GM12878 (cell line): ENCODE data around the gene TTC38. TPM values are rescaled to one million over a fixed set of nuclear protein-coding genes. Genes with fewer than 3 reads are reported as not detected.

Source experiments
- ATAC-seq: fragments of 200-7000 bp; cut with Tn5 transposase; 3 replicates; pipeline ENCODE4 v1.9.1; 2020; ENCODE audit warnings: mild to moderate bottlenecking, moderate library complexity
- BruUV-seq: library from RNA; stranded (reverse); fragments of 400-500 nt; replicated peaks from 2 replicates; lab custom pipeline; 2021; lab: Mats Ljungman, UMichigan
- CTCF ChIA-PET: fragments of 300-600 bp; sonication (Branson Sonifier 250); formaldehyde crosslinking; extraction: SDS; loops from one replicate; lab custom pipeline; 2021; ENCODE audit warnings: inconsistent platforms; lab: Yijun Ruan, JAX
- POLR2A ChIA-PET: fragments of 350-600 bp; formaldehyde crosslinking; extraction: SDS; loops from one replicate; lab custom pipeline; 2021; ENCODE audit warnings: inconsistent platforms; lab: Charles Lee
- RAD21 ChIA-PET: fragments of 300-600 bp; sonication (Branson Sonifier 250); formaldehyde crosslinking; loops from one replicate; lab custom pipeline; 2023; ENCODE audit warnings: antibody characterized with exemption; ENCODE audit not compliant: unreplicated experiment; lab: Charles Lee
- SMC1A ChIA-PET: fragments of 300-600 bp; sonication (Branson Sonifier 250); formaldehyde crosslinking; loops from one replicate; lab custom pipeline; 2023; ENCODE audit not compliant: unreplicated experiment, uncharacterized antibody; lab: Charles Lee
- DNase-seq: peaks from one replicate; pipeline ENCODE4 v3.0.0-alpha.2; 2011; ENCODE audit warnings: low read depth, low spot score
- FAIRE-seq: peaks from 3 replicates; lab custom pipeline; 2011; peaks lifted over from hg19 to GRCh38; lab: Jason Lieb, UNC
- H2AFZ ChIP-seq: 2 replicates; pipeline ENCODE4 v1.6.0; 2011; ENCODE audit warnings: low read depth, low read length, control low read depth; ENCODE audit not compliant: control insufficient read depth
- H3K27ac ChIP-seq: 2 replicates; pipeline ENCODE4 v1.5.1; 2011; ENCODE audit warnings: control low read depth; ENCODE audit not compliant: control insufficient read depth, insufficient read depth
- H3K27me3 ChIP-seq, 2 experiments: replicated peaks in 1 of 2; 2 replicates each; pipeline versions ENCODE4 v1.6.0 to v1.6.1; 2011; ENCODE audit warnings: low read length in 1 of 2; ENCODE audit not compliant: control insufficient read depth in 2 of 2, insufficient read depth in 2 of 2
- H3K36me3 ChIP-seq, 2 experiments: 2 replicates each; pipeline ENCODE4 v1.5.1; 2011; ENCODE audit warnings: low read length in 1 of 2; ENCODE audit not compliant: control insufficient read depth in 2 of 2, insufficient read depth in 2 of 2
- H3K4me1 ChIP-seq: 2 replicates; pipeline ENCODE4 v1.6.1; 2011; ENCODE audit warnings: mild to moderate bottlenecking, low read length, moderate library complexity, mixed read lengths; ENCODE audit not compliant: control insufficient read depth, insufficient read depth
- H3K4me2 ChIP-seq: 2 replicates; pipeline ENCODE4 v1.6.0; 2011; ENCODE audit warnings: control low read depth; ENCODE audit not compliant: control insufficient read depth, insufficient read depth
- H3K4me3 ChIP-seq: fragments of 200-600 bp; sonication (generic); 2 replicates; pipeline ENCODE4 v1.5.1; 2016
- H3K79me2 ChIP-seq: 2 replicates; pipeline ENCODE4 v1.6.0; 2011; ENCODE audit warnings: low read length; ENCODE audit not compliant: control insufficient read depth, insufficient read depth
- H3K9ac ChIP-seq: 2 replicates; pipeline ENCODE4 v1.8.0; 2011; ENCODE audit warnings: low read length, control low read depth, mixed read lengths; ENCODE audit not compliant: control insufficient read depth, insufficient read depth
- H3K9me3 ChIP-seq: replicated peaks from 3 replicates; pipeline ENCODE4 v1.5.1; 2011; ENCODE audit warnings: mild to moderate bottlenecking, low read length; ENCODE audit not compliant: control insufficient read depth, insufficient read depth
- H4K20me1 ChIP-seq: 2 replicates; pipeline ENCODE4 v1.6.0; 2011; ENCODE audit not compliant: control insufficient read depth, insufficient read depth
- CEBPB ChIP-seq, 2 experiments: fragments of 150-350 bp in 1 of 2; IDR thresholded peaks; 2 replicates each; pipeline ENCODE4 v1.6.1; 2012 to 2014; ENCODE audit warnings: low read depth in 2 of 2, low read length in 2 of 2, borderline replicate concordance in 1 of 2, inconsistent platforms in 1 of 2
- CHD1 ChIP-seq: IDR thresholded peaks from 2 replicates; pipeline ENCODE4 v1.6.1; 2012; ENCODE audit warnings: low read depth, low read length, improper control_type of control experiment
- FOS ChIP-seq: IDR thresholded peaks from 3 replicates; pipeline ENCODE4 v1.6.1; 2011; ENCODE audit warnings: borderline replicate concordance; ENCODE audit not compliant: insufficient read length; ENCODE audit errors: extremely low read depth
- HDAC6 ChIP-seq: fragments of 200-600 bp; sonication (generic); IDR thresholded peaks from one replicate; pipeline ENCODE4 v1.8.0; 2017; ENCODE audit warnings: antibody characterized with exemption; ENCODE audit not compliant: unreplicated experiment
- JUND ChIP-seq: IDR thresholded peaks from 2 replicates; pipeline ENCODE4 v1.6.1; 2012; ENCODE audit warnings: low read depth, mild to moderate bottlenecking, low read length, improper control_type of control experiment, moderate library complexity
- MYC ChIP-seq: IDR thresholded peaks from 2 replicates; pipeline ENCODE4 v1.6.1; 2011; ENCODE audit warnings: mild to moderate bottlenecking, low read length, moderate library complexity, inconsistent platforms; ENCODE audit not compliant: insufficient read depth, insufficient replicate concordance, insufficient read length, severe bottlenecking
- STAT1 ChIP-seq: fragments of 450-650 bp; conservative IDR thresholded peaks from 2 replicates; pipeline ENCODE4 v1.6.1; 2014; ENCODE audit warnings: antibody characterized with exemption, mild to moderate bottlenecking
- SUPT20H ChIP-seq: IDR thresholded peaks from 2 replicates; pipeline ENCODE4 v1.6.1; 2011; ENCODE audit warnings: low read depth, mild to moderate bottlenecking, low read length, moderate library complexity, borderline replicate concordance; ENCODE audit not compliant: control insufficient read depth
- ZBTB4 ChIP-seq: fragments of 450-650 bp; formaldehyde crosslinking; IDR thresholded peaks from 2 replicates; pipeline ENCODE4 v1.4.0; 2022; ENCODE audit warnings: mild to moderate bottlenecking, moderate library complexity
- ZNF274 ChIP-seq: IDR thresholded peaks from one replicate; pipeline ENCODE4 v1.8.0; 2011; ENCODE audit not compliant: insufficient read length, insufficient read depth
- WGBS: methylation state at CpG from one replicate; pipeline ENCODE4 v1.1.6; 2016; ENCODE audit warnings: low lambda C conversion rate; ENCODE audit not compliant: insufficient replicate concordance, insufficient coverage; ENCODE audit errors: missing lambda C conversion rate; 5-methylcytosine and 5-hydroxymethylcytosine counted together
- in situ Hi-C: fragments of 300-500 bp; cut with MboI; formaldehyde crosslinking; loops from 9 replicates; pipeline ENCODE4 v1.14.3; 2018; ENCODE audit warnings: mixed read lengths
- intact Hi-C: fragments of 100-400 bp; cut with micrococcal nuclease; formaldehyde crosslinking; loops from one replicate; pipeline ENCODE4 v1.14.2; 2022; ENCODE audit not compliant: unreplicated experiment
- polyA plus RNA-seq, 11 experiments: library from polyadenylated mRNA; depleted of rRNA in 4 of 11; unstranded in 6 of 11; stranded (reverse) in 5 of 11; fragments of >200 nt; fragmentation: Nextera tagmentation in 4 of 11; fragmentation: Illumina TruSeq in 1 of 11; extraction: Ambion mirVana in 4 of 11; extraction: Trizol in 1 of 11; gene quantifications; 1 replicate in 1 of 11; 2 replicates in 10 of 11; pipeline versions ENCODE4 v1.2.1 to v1.2.3, GENCODE V29; 2011 to 2016; ENCODE audit warnings: inconsistent platforms in 2 of 11, missing spikeins in 2 of 11, low read depth in 1 of 11
- total RNA-seq, 4 experiments: library from RNA; depleted of rRNA in 3 of 4; stranded (reverse); fragments of >200 nt in 3 of 4; fragmentation: Illumina TruSeq in 1 of 4; extraction: Trizol in 1 of 4; gene quantifications; 2 replicates each; pipeline versions ENCODE4 v1.2.1 to v1.2.3, GENCODE V29; 2013 to 2021
- TF ChIP-seq, protein P1 (sequence below): IDR thresholded peaks from 2 replicates; pipeline ENCODE4 v1.6.1; 2011; ENCODE audit warnings: borderline replicate concordance, low read depth, mild to moderate bottlenecking, moderate library complexity, mixed read lengths, low read length; ENCODE audit not compliant: insufficient read depth; ENCODE audit errors: extremely low read length
- TF ChIP-seq, protein P2 (sequence below): IDR thresholded peaks from 2 replicates; pipeline ENCODE4 v1.6.1; 2012; ENCODE audit warnings: low read depth, low read length, improper control_type of control experiment

The TTC38 gene
- total and polyA plus RNA-seq, 10 of the 15 experiments (the other 5 are each of a cell fraction or from before 2014, with no cell fraction given): 0.58 to 39.9 (median 13.0) TPM

DNA sequence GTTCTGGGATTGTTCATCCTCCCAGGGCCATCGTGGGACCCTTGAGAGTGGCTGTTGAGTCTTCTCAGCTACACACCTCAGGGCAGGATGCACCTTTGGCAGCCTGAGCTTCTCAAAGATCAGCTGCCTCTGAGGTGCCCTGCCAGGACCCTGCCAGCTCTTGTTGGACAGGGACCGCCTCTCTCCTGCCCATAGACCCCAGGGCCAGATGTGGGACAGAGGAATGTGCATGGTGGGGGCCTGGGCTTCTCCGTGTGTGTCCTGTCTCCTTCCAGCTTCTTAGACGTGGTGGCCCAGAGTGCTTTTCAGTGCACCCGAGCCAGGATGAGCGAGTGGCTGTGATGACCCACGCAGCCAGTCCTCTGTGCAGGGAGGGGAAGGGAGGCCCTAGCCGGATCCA, 61.8 kb downstream of the TTC38 start:
- in situ Hi-C loops: no loop called here
- ChIA-PET CTCF (no interaction called here), RAD21 (no interaction called here), POLR2A (no interaction called here), SMC1A (no interaction called here)
- DNase-seq (no peak), FAIRE-seq (no peak), ATAC-seq (no peak)
- peaks cover 26 to 36% of the 10 kb centered on the region in 2 experiments for H3K36me3 ChIP-seq
- no TSS peak for BruUV-seq
- H3K4me2 ChIP-seq: no peak overlapping the region
- 90% methylated on average over 8 of the region's 8 CpGs for WGBS
- H3K9ac ChIP-seq: no peak overlapping the region
- no peaks in the 10 kb centered on the region for H3K79me2 ChIP-seq
- intact Hi-C loops: no loop called here
- no peak overlapping the region for H3K4me3 ChIP-seq
- H3K9me3 ChIP-seq: no peaks in the 10 kb centered on the region
- H3K27me3 ChIP-seq: no peaks in the 10 kb centered on the region
- 0 out of 2 replicates have a peak, but pooled peaks cover 2% of the 10 kb centered on the region for H3K4me1 ChIP-seq
- no peak overlapping the region for H2AFZ ChIP-seq
- no peak overlapping the region for H3K27ac ChIP-seq
- no peaks in the 10 kb centered on the region for H4K20me1 ChIP-seq
- TF ChIP-seq CHD1: no peak

DNA sequence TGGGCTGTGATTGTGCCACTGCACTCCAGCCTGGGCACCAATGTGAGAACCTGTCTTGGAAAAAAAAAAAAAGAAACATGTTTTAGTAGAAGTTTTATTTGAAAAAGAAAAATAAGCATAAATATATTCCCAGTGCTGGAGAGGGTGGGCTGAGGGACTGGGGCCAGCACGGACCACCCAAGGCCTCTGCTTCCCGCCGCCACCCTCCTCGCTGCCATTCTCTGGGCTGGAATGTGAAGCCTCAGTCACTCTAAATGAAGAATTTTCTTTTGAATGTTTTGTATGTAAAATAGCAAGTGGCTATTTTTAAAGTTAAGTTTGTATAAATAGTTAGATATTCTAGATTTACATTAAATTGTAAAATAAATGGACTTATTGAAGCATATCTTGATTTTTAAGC, 62.6 kb downstream of the TTC38 start:
- Histone ChIP-seq H3K27ac (no peak overlapping the region), H3K36me3 (peaks cover 26 to 36% of the 10 kb centered on the region in 2 experiments), H3K79me2 (no peaks in the 10 kb centered on the region; the same call in 1 of the 2 replicates), H3K27me3 (no peaks in the 10 kb centered on the region), H2AFZ (no peak overlapping the region), H4K20me1 (no peaks in the 10 kb centered on the region), H3K9ac (no peak overlapping the region), H3K9me3 (no peaks in the 10 kb centered on the region), H3K4me1 (0 out of 2 replicates have a peak, but pooled peaks cover 4% of the 10 kb centered on the region), H3K4me2 (no peak overlapping the region), H3K4me3 (no peak overlapping the region)
- ATAC-seq: no peak
- ChIA-PET SMC1A (no interaction called here), POLR2A (interaction anchor here (0.6 kb wide), 1 partner anchor 19 kb away, joined by 3 read pairs; no protein-coding TSS in a partner anchor), RAD21 (no interaction called here), CTCF (interaction anchor here (1.1 kb wide), 1 partner anchor 214 kb away, joined by 3 read pairs; no protein-coding TSS in a partner anchor)
- FAIRE-seq: no peak
- intact Hi-C loops (no loop called here), in situ Hi-C loops (no loop called here)
- no peak for DNase-seq
- whole genome bisulfite sequencing: 97% methylated on average over 4 of the region's 4 CpGs
- no TSS peak for BruUV-seq
- TF ChIP-seq CEBPB (IDR thresholded peaks at IDR 0.05; ENCODE audit: borderline replicate concordance in 1 of 2, low read depth in 2 of 2, low read length in 2 of 2) (no peak), ZNF274 (no peak), JUND (no peak), HDAC6 (no peak), ZBTB4 (CRISPR knock-in tag) (no peak), MYC (no peak), FOS (no peak), STAT1 (no peak), SUPT20H (no peak)
- TF ChIP-seq, protein P1, sequence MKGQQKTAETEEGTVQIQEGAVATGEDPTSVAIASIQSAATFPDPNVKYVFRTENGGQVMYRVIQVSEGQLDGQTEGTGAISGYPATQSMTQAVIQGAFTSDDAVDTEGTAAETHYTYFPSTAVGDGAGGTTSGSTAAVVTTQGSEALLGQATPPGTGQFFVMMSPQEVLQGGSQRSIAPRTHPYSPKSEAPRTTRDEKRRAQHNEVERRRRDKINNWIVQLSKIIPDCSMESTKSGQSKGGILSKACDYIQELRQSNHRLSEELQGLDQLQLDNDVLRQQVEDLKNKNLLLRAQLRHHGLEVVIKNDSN: no peak
- TF ChIP-seq, protein P2, sequence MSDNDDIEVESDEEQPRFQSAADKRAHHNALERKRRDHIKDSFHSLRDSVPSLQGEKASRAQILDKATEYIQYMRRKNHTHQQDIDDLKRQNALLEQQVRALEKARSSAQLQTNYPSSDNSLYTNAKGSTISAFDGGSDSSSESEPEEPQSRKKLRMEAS: no peak
